HuH-7 (cell line): ENCODE results near the gene ABCB8.
"Not testable (repeated sequence)": the region's sequence is repeated elsewhere in the genome, so short reads cannot be mapped to it uniquely, and the experiment has no call there.

Experiments used
- DNase-seq: peaks from one replicate; pipeline ENCODE4 v3.0.0; 2011; ENCODE audit warnings: low spot score

ABCB8 gene

DNA sequence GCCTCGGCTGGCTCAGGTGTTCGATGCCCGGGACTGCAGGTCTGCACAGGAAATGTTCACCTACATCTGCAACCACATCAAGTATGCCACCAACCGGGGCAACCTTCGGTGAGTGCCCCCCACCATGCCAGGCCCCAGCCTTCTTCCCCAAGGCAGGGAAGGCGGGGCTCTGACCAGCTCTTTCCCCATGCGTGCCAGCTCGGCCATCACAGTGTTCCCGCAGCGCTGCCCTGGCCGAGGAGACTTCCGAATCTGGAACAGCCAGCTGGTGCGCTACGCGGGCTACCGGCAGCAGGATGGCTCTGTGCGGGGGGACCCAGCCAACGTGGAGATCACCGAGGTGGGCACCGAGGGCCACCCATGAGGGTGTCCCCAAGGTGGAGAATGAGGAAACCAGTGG is 29.9 kb upstream of the ABCB8 start:
- no peak for DNase-seq

- DNase-seq = no peak
Measured at GRCh38 chr7:150999001-150999400, 29.2 kb upstream of the ABCB8 start.

GRCh38 chr7:150999497-151000230 is 28.6 kb upstream of the ABCB8 start:
- DNase-seq = no peak

DNA sequence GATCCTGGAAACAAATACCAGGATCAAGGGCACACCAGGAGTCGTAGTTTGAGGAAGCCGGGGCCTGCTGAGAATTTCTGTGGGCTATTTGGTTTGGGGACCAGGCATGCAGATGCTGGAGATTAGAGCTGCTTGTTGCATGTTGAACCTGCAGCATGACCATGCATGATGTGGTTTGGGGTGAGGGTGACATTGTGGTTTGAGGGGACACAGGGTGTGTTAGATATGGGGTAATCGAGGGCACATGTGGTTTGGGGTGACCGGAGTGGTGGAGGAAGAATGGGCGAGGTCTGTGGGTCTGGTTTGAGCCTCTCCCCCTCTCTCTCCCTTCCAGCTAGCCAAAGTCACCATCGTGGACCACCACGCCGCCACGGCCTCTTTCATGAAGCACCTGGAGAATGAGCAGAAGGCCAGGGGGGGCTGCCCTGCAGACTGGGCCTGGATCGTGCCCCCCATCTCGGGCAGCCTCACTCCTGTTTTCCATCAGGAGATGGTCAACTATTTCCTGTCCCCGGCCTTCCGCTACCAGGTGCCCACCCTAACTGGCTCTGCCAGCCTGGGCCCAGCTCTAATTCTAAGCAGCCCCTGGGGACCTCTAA is 27.3 kb upstream of the ABCB8 start:
- DNase-seq = no peak

- no peak for DNase-seq
Measured at GRCh38 chr7:151001546-151001945, 26.7 kb upstream of the ABCB8 start.

DNA sequence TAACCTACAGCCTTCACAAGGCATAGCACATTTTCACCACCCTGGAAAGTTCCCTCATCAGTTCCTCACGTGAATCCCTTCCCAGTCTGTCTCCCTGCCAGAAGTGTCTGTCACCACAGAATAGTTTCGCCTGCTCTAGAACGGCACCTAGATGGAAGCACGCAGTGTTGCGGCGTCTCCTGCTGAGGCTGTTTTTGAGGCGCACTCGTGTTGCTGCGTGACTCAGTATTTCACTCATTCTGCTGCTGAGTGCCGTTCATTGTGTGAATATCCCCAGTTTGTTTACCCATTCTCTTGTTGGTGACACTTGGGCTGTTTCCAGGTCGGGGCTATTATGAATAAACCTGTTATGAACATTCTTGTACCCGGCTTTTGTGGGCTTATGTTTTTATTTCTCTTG is 24.7 kb upstream of the ABCB8 start:
- DNase-seq = no peak

GRCh38 chr7:151005566-151005965 is 22.7 kb upstream of the ABCB8 start:
- no peak for DNase-seq

GRCh38 chr7:151006590-151007300 is 21.5 kb upstream of the ABCB8 start:
- DNase-seq = no peak

GRCh38 chr7:151007469-151007898 is 20.8 kb upstream of the ABCB8 start:
- DNase-seq = no peak

- no peak for DNase-seq
Measured at GRCh38 chr7:151008143-151008510, 20.1 kb upstream of the ABCB8 start.

DNA sequence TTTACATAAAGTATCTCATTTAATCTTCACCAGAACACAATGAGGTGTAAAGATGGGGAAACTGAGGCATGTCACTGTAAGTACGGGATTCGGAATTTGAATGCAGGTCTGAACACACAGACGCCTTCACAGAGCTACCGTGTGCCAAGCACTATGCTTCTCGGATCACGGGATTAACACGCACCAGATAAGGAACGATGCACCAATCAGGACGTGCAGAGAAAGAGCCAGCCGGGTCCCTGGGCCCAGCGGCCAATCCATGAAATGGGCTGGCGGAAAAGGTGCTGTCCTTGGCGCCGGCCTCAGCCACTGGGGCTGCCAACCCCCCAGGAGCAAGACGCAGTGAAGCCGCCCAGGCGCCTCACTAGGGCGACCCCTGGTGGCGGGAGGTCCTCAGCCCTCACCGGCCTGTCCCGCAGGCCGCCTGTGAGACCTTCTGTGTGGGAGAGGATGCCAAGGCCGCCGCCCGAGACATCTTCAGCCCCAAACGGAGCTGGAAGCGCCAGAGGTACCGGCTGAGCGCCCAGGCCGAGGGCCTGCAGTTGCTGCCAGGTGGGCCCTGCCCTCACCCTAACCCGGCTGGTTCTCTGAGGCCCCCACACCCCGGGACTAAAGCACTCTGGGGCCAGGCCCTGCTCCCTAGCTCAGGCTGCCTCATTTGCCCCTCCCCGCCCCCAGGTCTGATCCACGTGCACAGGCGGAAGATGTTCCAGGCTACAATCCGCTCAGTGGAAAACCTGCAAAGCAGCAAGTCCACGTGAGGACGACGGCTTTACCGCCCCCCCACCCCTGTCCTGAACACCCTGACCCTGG is 19.5 kb upstream of the ABCB8 start:
- DNase-seq = peak; percentile 94

- DNase-seq = peak; percentile 65
Measured at GRCh38 chr7:151009327-151010036, 18.8 kb upstream of the ABCB8 start.

DNA sequence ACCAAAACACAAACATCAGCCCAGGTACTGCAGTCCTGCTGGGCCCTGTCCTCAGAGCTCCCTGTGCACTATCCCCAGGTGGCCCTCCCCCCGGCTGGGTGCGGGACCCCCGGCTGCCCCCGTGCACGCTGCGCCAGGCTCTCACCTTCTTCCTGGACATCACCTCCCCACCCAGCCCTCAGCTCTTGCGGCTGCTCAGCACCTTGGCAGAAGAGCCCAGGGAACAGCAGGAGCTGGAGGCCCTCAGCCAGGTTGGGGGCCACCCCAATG is 18.3 kb upstream of the ABCB8 start:
- DNase-seq = no peak

- DNase-seq = no peak
Measured at GRCh38 chr7:151010307-151011096, 17.7 kb upstream of the ABCB8 start.

GRCh38 chr7:151011097-151011409 is 17.2 kb upstream of the ABCB8 start:
- DNase-seq = no peak

GRCh38 chr7:151011616-151012015 is 16.6 kb upstream of the ABCB8 start:
- DNase-seq = not testable (repeated sequence)

DNA sequence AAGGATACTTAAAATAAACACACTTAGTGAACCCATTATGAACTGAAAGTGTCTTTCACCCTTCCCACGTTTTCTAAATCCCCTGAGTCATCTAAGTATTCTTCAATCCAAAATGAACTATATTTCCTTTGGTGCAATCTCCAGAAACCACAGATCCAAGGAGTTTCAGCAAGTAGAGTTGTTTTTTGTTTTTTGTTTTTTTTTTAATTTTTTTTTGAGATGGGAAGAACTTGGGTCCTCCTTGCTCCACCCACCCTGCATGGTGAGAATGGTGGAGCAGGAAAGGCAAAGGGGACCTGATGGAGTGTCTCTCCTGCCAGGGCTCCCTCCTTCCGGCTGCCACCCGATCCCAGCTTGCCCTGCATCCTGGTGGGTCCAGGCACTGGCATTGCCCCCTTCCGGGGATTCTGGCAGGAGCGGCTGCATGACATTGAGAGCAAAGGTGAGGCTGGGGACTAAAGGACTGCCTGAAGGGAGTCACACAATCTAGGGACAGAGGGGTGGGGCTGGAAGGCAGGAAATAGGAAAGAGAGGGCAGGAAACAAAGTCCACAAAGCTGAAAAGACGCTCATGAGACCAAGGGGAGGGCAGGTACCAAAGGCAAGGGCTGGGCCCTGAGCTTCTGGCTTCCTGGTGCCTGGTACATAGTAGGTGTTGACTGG is 16.1 kb upstream of the ABCB8 start:
- DNase-seq = peak; percentile 84

DNA sequence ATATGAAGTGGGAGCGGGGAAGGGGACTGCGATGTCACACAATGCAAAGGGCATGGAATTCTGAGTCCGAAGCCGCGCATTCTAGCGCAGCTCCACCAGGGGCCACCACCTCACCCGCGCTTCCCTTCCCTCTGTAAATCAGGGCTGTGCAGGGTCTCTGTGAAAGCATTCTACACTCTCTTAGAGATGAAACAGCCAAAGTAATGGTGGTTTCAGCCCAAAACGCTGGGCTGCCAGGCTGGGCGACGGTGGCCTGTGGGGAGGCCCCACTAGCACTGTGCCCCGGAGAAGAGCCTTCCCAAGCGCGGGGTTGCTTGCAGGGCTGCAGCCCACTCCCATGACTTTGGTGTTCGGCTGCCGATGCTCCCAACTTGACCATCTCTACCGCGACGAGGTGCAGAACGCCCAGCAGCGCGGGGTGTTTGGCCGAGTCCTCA is 15.3 kb upstream of the ABCB8 start:
- DNase-seq = peak; percentile 94

GRCh38 chr7:151013356-151013732 is 14.9 kb upstream of the ABCB8 start:
- no peak for DNase-seq

GRCh38 chr7:151013733-151014497 is 14.3 kb upstream of the ABCB8 start:
- DNase-seq = peak; percentile 96
